HG03064 (cell line): ENCODE results near the gene PARP1.
"Not testable (repeated sequence)": the region's sequence is repeated elsewhere in the genome, so short reads cannot be mapped to it uniquely, and the experiment has no call there.

Experiments used
- ATAC-seq: cut with Tn5 transposase; IDR thresholded peaks from one replicate; pipeline ENCODE4 v1.9.1; 2021; ENCODE audit warnings: low read depth; ENCODE audit not compliant: unreplicated experiment

Gene PARP1

GRCh38 chr1:226357416-226357815, 50.5 kb downstream of the PARP1 start:
- no peak for ATAC-seq

- ATAC-seq = no peak
Observed at GRCh38 chr1:226355669-226356551, 52.0 kb downstream of the PARP1 start.

- ATAC-seq = no peak
Observed at GRCh38 chr1:226355016-226355415, 52.9 kb downstream of the PARP1 start.

GRCh38 chr1:226353698-226354525, 54.0 kb downstream of the PARP1 start:
- no peak for ATAC-seq

- no peak for ATAC-seq
Observed at GRCh38 chr1:226351709-226352108, 56.2 kb downstream of the PARP1 start.

GRCh38 chr1:226350519-226350865, 57.4 kb downstream of the PARP1 start:
- ATAC-seq = peak; percentile 15

- peak; percentile 62 for ATAC-seq
Observed at GRCh38 chr1:226349801-226350518, 57.9 kb downstream of the PARP1 start.

- no peak for ATAC-seq
Observed at GRCh38 chr1:226349081-226349480, 58.8 kb downstream of the PARP1 start.

GRCh38 chr1:226344441-226345259, 63.2 kb downstream of the PARP1 start:
- ATAC-seq = no peak

GRCh38 chr1:226342656-226343055, 65.2 kb downstream of the PARP1 start:
- ATAC-seq = no peak

GRCh38 chr1:226340111-226340510, 67.8 kb downstream of the PARP1 start:
- not testable (repeated sequence) for ATAC-seq

- no peak for ATAC-seq
Observed at GRCh38 chr1:226337276-226337875, 70.5 kb downstream of the PARP1 start.

GRCh38 chr1:226335661-226336060, 72.2 kb downstream of the PARP1 start:
- no peak for ATAC-seq

GRCh38 chr1:226332947-226333346, 74.9 kb downstream of the PARP1 start:
- ATAC-seq = no peak

GRCh38 chr1:226329237-226329636, 78.7 kb downstream of the PARP1 start:
- no peak for ATAC-seq

- no peak for ATAC-seq
Observed at GRCh38 chr1:226327761-226328162, 80.1 kb downstream of the PARP1 start.

- no peak for ATAC-seq
Observed at GRCh38 chr1:226325178-226325577, 82.7 kb downstream of the PARP1 start.

- ATAC-seq = no peak
Observed at GRCh38 chr1:226324479-226324878, 83.4 kb downstream of the PARP1 start.

GRCh38 chr1:226322986-226323385, 84.9 kb downstream of the PARP1 start:
- no peak for ATAC-seq

- ATAC-seq = no peak
Observed at GRCh38 chr1:226320930-226321329, 87.0 kb downstream of the PARP1 start.
